K562 (cell line): Measurements from ENCODE around the gene CNOT9. TPM values are rescaled to one million over a fixed set of nuclear protein-coding genes. Genes with fewer than 3 reads are reported as not detected.

Experiments
- CREM ChIP-seq: IDR thresholded peaks from 2 replicates; pipeline ENCODE4 v1.6.1; 2014; ENCODE audit warnings: antibody characterized with exemption, low read depth
- DIDO1 ChIP-seq: fragments of 450-650 bp; IDR thresholded peaks from 2 replicates; pipeline ENCODE4 v1.6.1; 2016; ENCODE audit warnings: low read depth, missing biosample characterization, missing genetic modification characterization
- FOXP1 ChIP-seq: sonication (generic); formaldehyde crosslinking; IDR thresholded peaks from 2 replicates; pipeline ENCODE4 v1.8.0; 2022; ENCODE audit warnings: mild to moderate bottlenecking, missing genetic modification reagents
- HCFC1 ChIP-seq: IDR thresholded peaks from 2 replicates; pipeline ENCODE4 v1.6.1; 2012; ENCODE audit warnings: low read depth, low read length, improper control_type of control experiment
- HDAC8 ChIP-seq: fragments of 450-650 bp; IDR thresholded peaks from 2 replicates; pipeline ENCODE4 v1.6.1; 2016; ENCODE audit warnings: mild to moderate bottlenecking, missing genetic modification characterization, moderate library complexity, missing compliant biosample characterization
- KDM5B ChIP-seq: fragments of 200-600 bp; sonication (generic); IDR thresholded peaks from 2 replicates; pipeline ENCODE4 v1.6.1; 2012; ENCODE audit warnings: low read depth, mild to moderate bottlenecking, moderate library complexity, low read length, control low read depth, inconsistent platforms; ENCODE audit not compliant: insufficient replicate concordance
- MTA2 ChIP-seq: fragments of 450-650 bp; IDR thresholded peaks from 2 replicates; pipeline ENCODE4 v1.6.1; 2016; ENCODE audit warnings: low read depth
- MTA3 ChIP-seq: fragments of 450-650 bp; formaldehyde crosslinking; IDR thresholded peaks from 2 replicates; pipeline ENCODE4 v1.6.1; 2017; ENCODE audit warnings: mild to moderate bottlenecking, borderline replicate concordance
- NCOA6 ChIP-seq: fragments of 450-650 bp; IDR thresholded peaks from 2 replicates; pipeline ENCODE4 v1.6.1; 2017; ENCODE audit warnings: mild to moderate bottlenecking
- NR2C1 ChIP-seq, 2 experiments: fragments of 450-650 bp; IDR thresholded peaks; 2 replicates each; pipeline ENCODE4 v1.6.1; 2017; ENCODE audit warnings: mild to moderate bottlenecking in 2 of 2, antibody characterized with exemption in 1 of 2, inconsistent platforms in 1 of 2, missing compliant biosample characterization in 1 of 2, missing genetic modification characterization in 1 of 2
- POLR2AphosphoS2 ChIP-seq: IDR thresholded peaks from 2 replicates; pipeline ENCODE4 v1.6.1; 2012; ENCODE audit warnings: low read length, improper control_type of control experiment
- TAF9B ChIP-seq: fragments of 450-650 bp; IDR thresholded peaks from 2 replicates; pipeline ENCODE4 v1.6.1; 2018; ENCODE audit warnings: mild to moderate bottlenecking; ENCODE audit not compliant: partially characterized antibody
- ZFX ChIP-seq: sonication (generic); formaldehyde crosslinking; IDR thresholded peaks from 2 replicates; pipeline ENCODE4 v1.8.0; 2022; ENCODE audit warnings: mild to moderate bottlenecking, missing genetic modification reagents, moderate library complexity
- ZNF644 ChIP-seq: fragments of 200-800 bp; sonication (Bioruptor generic); IDR thresholded peaks from 2 replicates; pipeline ENCODE4 v1.6.1; 2016; ENCODE audit warnings: low read depth, missing genetic modification characterization, missing compliant biosample characterization
- polyA plus RNA-seq, 8 experiments: library from polyadenylated mRNA; depleted of rRNA in 4 of 8; stranded (reverse) in 5 of 8; unstranded in 3 of 8; fragments of >200 nt; fragmentation: Nextera tagmentation in 2 of 8; fragmentation: Illumina TruSeq in 1 of 8; extraction: Ambion mirVana in 2 of 8; extraction: Trizol in 1 of 8; gene quantifications; 2 replicates each; pipeline versions ENCODE4 v1.2.1 to v1.2.3, GENCODE V29; 2011 to 2014; ENCODE audit warnings: inconsistent platforms in 1 of 8, missing spikeins in 1 of 8
- total RNA-seq, 7 experiments: library from RNA; depleted of rRNA in 6 of 7; stranded (reverse); fragments of >200 nt in 6 of 7; fragmentation: Illumina TruSeq in 2 of 7; extraction: Trizol in 2 of 7; gene quantifications; 2 replicates each; pipeline versions ENCODE4 v1.2.1 to v1.2.3, GENCODE V29; 2011 to 2021; ENCODE audit warnings: low replicate concordance in 1 of 7
- TF ChIP-seq, protein P1 (sequence below): sonication (generic); formaldehyde crosslinking; IDR thresholded peaks from 2 replicates; pipeline ENCODE4 v1.8.0; 2022; ENCODE audit warnings: mild to moderate bottlenecking, low read depth, missing genetic modification reagents
- TF ChIP-seq, protein P2 (sequence below): fragments of 250-450 bp; sonication (Bioruptor Pico); IDR thresholded peaks from 2 replicates; pipeline ENCODE4 v1.5.0; 2021; ENCODE audit warnings: mild to moderate bottlenecking, moderate library complexity
- TF ChIP-seq, protein P3 (sequence below): fragments of 450-650 bp; formaldehyde crosslinking; conservative IDR thresholded peaks from 2 replicates; pipeline ENCODE4 v1.4.0; 2022; ENCODE audit warnings: mild to moderate bottlenecking, missing genetic modification characterization
- TF ChIP-seq, protein P4 (sequence below): sonication (generic); formaldehyde crosslinking; IDR thresholded peaks from 2 replicates; pipeline ENCODE4 v1.8.0; 2022; ENCODE audit warnings: missing genetic modification reagents, mild to moderate bottlenecking, moderate library complexity, borderline replicate concordance
- TF ChIP-seq, protein P5 (sequence below): sonication (generic); formaldehyde crosslinking; IDR thresholded peaks from 2 replicates; pipeline ENCODE4 v1.8.0; 2022; ENCODE audit warnings: missing genetic modification reagents, mild to moderate bottlenecking, borderline replicate concordance

The CNOT9 gene
- total and polyA plus RNA-seq, 9 of the 15 experiments (the other 6 are each of a cell fraction or from before 2014, with no cell fraction given), result 19.0 to 82.6 (median 46.7) TPM

DNA sequence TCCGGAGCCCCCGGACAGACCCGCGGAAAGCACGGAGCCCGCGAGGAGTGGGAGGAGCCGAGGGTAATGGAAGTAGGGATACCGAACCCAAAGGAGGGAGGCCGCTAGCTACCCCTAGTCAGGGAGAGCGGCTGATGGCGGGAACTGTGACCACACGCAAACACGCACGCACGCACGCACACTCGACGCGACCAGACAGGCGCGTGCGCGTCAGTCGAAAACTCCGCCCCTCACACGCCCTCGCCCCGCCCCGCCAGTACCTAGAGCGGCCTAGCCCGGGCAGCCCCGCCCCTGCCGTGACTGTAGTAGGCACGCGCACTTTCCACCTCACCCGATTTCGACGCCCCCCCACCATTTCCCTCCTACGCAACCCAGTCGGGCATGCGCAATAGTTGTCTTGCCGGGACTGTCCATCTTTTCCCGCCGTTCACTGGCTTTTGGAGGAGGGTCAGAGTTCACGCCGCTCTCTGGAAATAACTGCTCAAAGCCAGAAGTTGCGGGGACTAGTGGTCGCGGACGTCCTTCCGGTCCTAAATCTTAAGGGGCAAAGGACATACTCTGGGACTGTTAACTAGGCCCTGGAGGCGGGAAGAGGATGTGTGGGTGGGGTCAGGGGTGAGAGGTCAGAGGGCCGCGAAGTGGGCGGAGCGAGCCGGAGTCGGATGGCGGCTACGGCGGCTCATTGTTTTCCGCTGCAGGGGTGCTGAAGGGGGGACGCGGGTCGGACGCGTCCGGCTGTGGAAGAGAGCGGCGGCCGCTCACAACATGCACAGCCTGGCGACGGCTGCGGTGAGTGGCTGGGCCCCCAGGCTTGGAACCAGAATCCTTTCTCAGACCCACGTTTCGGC, at the start of gene CNOT9, which contains the start of gene USP37 (continued):
- TF ChIP-seq, protein P1, sequence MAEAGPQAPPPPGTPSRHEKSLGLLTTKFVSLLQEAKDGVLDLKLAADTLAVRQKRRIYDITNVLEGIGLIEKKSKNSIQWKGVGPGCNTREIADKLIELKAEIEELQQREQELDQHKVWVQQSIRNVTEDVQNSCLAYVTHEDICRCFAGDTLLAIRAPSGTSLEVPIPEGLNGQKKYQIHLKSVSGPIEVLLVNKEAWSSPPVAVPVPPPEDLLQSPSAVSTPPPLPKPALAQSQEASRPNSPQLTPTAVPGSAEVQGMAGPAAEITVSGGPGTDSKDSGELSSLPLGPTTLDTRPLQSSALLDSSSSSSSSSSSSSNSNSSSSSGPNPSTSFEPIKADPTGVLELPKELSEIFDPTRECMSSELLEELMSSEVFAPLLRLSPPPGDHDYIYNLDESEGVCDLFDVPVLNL (CRISPR knock-in tag), result peak; percentile 68
- TF ChIP-seq ZNF644 (tag) (peak; percentile 31; the same call in 1 of the 2 replicates), DIDO1 (tag) (peak; percentile 70), NCOA6 (no peak; the same call in none of the 2 replicates), ZFX (CRISPR knock-in tag) (peak; percentile 97), NR2C1 (IDR thresholded peaks at IDR 0.05) (peak; percentile 100), NR2C1 (tag; IDR thresholded peaks at IDR 0.05) (peak; percentile 100), FOXP1 (CRISPR knock-in tag) (0 out of 2 replicates have a peak, but pooled peaks have one; percentile 38), HCFC1 (peak; percentile 51), MTA2 (peak; percentile 95), KDM5B (peak; percentile 54), POLR2AphosphoS2 (no peak), MTA3 (0 out of 2 replicates have a peak, but pooled peaks have one; percentile 15), CREM (peak; percentile 92), HDAC8 (tag) (0 out of 2 replicates have a peak, but pooled peaks have one; percentile 48), TAF9B (peak; percentile 52)
- TF ChIP-seq, protein P2, sequence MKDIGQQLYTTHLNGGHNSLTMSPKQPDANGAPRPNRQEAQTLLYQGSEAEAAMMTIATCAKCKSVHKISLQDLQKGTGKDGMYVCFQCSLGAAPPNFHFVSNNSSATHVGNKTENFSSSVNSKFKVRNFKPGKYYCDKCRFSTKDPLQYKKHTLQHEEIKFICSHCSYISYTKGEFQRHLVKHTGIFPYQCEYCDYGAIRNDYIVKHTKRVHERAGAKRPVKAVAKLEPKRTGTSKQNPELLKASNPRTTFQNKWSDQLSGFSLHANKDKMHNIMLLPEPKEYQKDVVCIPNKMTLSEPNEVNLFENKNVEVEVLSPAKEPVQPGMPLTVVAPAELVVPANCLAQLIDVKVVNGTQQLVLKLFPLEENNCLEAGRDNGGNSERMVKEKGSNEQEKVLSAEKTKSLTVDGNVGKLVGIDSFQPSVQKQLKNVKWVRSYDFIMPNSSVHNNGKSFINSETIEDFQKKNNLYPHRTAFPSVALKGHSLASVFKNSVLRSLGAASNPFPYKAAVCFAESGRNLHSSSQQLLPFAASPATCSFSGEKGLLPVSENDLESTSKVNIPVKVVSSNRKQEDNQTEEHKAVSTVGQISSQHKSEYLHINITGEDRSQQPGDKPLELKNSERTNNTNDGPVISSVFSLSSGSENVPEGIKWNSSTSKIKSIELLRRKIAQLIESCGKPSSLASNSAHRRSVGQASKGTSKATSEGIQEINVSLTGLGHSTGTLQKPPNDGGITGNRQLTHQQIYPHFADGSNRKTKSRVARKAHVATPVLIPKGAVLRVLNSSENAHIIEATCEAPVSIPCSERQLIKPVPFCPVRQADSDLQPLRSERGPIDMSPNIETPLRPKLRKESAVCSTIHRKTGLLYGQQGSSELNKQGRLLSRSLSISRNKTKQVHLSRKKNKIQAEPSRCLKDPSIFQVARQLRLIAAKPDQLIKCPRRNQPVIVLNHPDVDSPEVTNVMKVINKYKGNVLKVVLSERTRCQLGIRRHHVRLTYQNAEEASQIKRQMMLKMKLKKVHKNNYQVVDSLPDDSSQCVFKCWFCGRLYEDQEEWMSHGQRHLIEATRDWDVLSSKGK, result no peak
- TF ChIP-seq, protein P3, sequence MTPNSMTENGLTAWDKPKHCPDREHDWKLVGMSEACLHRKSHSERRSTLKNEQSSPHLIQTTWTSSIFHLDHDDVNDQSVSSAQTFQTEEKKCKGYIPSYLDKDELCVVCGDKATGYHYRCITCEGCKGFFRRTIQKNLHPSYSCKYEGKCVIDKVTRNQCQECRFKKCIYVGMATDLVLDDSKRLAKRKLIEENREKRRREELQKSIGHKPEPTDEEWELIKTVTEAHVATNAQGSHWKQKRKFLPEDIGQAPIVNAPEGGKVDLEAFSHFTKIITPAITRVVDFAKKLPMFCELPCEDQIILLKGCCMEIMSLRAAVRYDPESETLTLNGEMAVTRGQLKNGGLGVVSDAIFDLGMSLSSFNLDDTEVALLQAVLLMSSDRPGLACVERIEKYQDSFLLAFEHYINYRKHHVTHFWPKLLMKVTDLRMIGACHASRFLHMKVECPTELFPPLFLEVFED (CRISPR knock-in tag), result no peak
- TF ChIP-seq, protein P4, sequence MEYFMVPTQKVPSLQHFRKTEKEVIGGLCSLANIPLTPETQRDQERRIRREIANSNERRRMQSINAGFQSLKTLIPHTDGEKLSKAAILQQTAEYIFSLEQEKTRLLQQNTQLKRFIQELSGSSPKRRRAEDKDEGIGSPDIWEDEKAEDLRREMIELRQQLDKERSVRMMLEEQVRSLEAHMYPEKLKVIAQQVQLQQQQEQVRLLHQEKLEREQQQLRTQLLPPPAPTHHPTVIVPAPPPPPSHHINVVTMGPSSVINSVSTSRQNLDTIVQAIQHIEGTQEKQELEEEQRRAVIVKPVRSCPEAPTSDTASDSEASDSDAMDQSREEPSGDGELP, result peak; percentile 83; the same call in 1 of the 2 replicates
- TF ChIP-seq, protein P5, sequence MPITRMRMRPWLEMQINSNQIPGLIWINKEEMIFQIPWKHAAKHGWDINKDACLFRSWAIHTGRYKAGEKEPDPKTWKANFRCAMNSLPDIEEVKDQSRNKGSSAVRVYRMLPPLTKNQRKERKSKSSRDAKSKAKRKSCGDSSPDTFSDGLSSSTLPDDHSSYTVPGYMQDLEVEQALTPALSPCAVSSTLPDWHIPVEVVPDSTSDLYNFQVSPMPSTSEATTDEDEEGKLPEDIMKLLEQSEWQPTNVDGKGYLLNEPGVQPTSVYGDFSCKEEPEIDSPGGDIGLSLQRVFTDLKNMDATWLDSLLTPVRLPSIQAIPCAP (CRISPR knock-in tag), result peak; percentile 30; the same call in 1 of the 2 replicates
